GM12878 (cell line): ENCODE results near the gene PTCHD4. TPM values are rescaled to one million over a fixed set of nuclear protein-coding genes. Genes with fewer than 3 reads are reported as not detected.

Experiments
- ATAC-seq: fragments of 200-7000 bp; cut with Tn5 transposase; 3 replicates; pipeline ENCODE4 v1.9.1; 2020; ENCODE audit warnings: mild to moderate bottlenecking, moderate library complexity
- BruUV-seq: library from RNA; stranded (reverse); fragments of 400-500 nt; replicated peaks from 2 replicates; lab custom pipeline; 2021; lab: Mats Ljungman, UMichigan
- CTCF ChIA-PET: fragments of 300-600 bp; sonication (Branson Sonifier 250); formaldehyde crosslinking; extraction: SDS; loops from one replicate; lab custom pipeline; 2021; ENCODE audit warnings: inconsistent platforms; lab: Yijun Ruan, JAX
- POLR2A ChIA-PET: fragments of 350-600 bp; formaldehyde crosslinking; extraction: SDS; loops from one replicate; lab custom pipeline; 2021; ENCODE audit warnings: inconsistent platforms; lab: Charles Lee
- RAD21 ChIA-PET: fragments of 300-600 bp; sonication (Branson Sonifier 250); formaldehyde crosslinking; loops from one replicate; lab custom pipeline; 2023; ENCODE audit warnings: antibody characterized with exemption; ENCODE audit not compliant: unreplicated experiment; lab: Charles Lee
- SMC1A ChIA-PET: fragments of 300-600 bp; sonication (Branson Sonifier 250); formaldehyde crosslinking; loops from one replicate; lab custom pipeline; 2023; ENCODE audit not compliant: unreplicated experiment, uncharacterized antibody; lab: Charles Lee
- DNase-seq: peaks from one replicate; pipeline ENCODE4 v3.0.0-alpha.2; 2011; ENCODE audit warnings: low read depth, low spot score
- FAIRE-seq: peaks from 3 replicates; lab custom pipeline; 2011; peaks lifted over from hg19 to GRCh38; lab: Jason Lieb, UNC
- H2AFZ ChIP-seq: 2 replicates; pipeline ENCODE4 v1.6.0; 2011; ENCODE audit warnings: low read depth, low read length, control low read depth; ENCODE audit not compliant: control insufficient read depth
- H3K27ac ChIP-seq: 2 replicates; pipeline ENCODE4 v1.5.1; 2011; ENCODE audit warnings: control low read depth; ENCODE audit not compliant: control insufficient read depth, insufficient read depth
- H3K27me3 ChIP-seq, 2 experiments: replicated peaks in 1 of 2; 2 replicates each; pipeline versions ENCODE4 v1.6.0 to v1.6.1; 2011; ENCODE audit warnings: low read length in 1 of 2; ENCODE audit not compliant: control insufficient read depth in 2 of 2, insufficient read depth in 2 of 2
- H3K36me3 ChIP-seq, 2 experiments: 2 replicates each; pipeline ENCODE4 v1.5.1; 2011; ENCODE audit warnings: low read length in 1 of 2; ENCODE audit not compliant: control insufficient read depth in 2 of 2, insufficient read depth in 2 of 2
- H3K4me1 ChIP-seq: 2 replicates; pipeline ENCODE4 v1.6.1; 2011; ENCODE audit warnings: mild to moderate bottlenecking, low read length, moderate library complexity, mixed read lengths; ENCODE audit not compliant: control insufficient read depth, insufficient read depth
- H3K4me2 ChIP-seq: 2 replicates; pipeline ENCODE4 v1.6.0; 2011; ENCODE audit warnings: control low read depth; ENCODE audit not compliant: control insufficient read depth, insufficient read depth
- H3K4me3 ChIP-seq: fragments of 200-600 bp; sonication (generic); 2 replicates; pipeline ENCODE4 v1.5.1; 2016
- H3K79me2 ChIP-seq: 2 replicates; pipeline ENCODE4 v1.6.0; 2011; ENCODE audit warnings: low read length; ENCODE audit not compliant: control insufficient read depth, insufficient read depth
- H3K9ac ChIP-seq: 2 replicates; pipeline ENCODE4 v1.8.0; 2011; ENCODE audit warnings: low read length, control low read depth, mixed read lengths; ENCODE audit not compliant: control insufficient read depth, insufficient read depth
- H3K9me3 ChIP-seq: replicated peaks from 3 replicates; pipeline ENCODE4 v1.5.1; 2011; ENCODE audit warnings: mild to moderate bottlenecking, low read length; ENCODE audit not compliant: control insufficient read depth, insufficient read depth
- H4K20me1 ChIP-seq: 2 replicates; pipeline ENCODE4 v1.6.0; 2011; ENCODE audit not compliant: control insufficient read depth, insufficient read depth
- CHD2 ChIP-seq: IDR thresholded peaks from 2 replicates; pipeline ENCODE4 v1.6.1; 2011; ENCODE audit warnings: low read depth, low read length, improper control_type of control experiment, borderline replicate concordance
- HDAC2 ChIP-seq: fragments of 200-600 bp; sonication (generic); IDR thresholded peaks from 2 replicates; pipeline ENCODE4 v1.6.1; 2017
- LARP7 ChIP-seq: fragments of 450-650 bp; IDR thresholded peaks from 2 replicates; pipeline ENCODE4 v1.6.1; 2017; ENCODE audit warnings: mild to moderate bottlenecking
- MEF2A ChIP-seq: IDR thresholded peaks from 2 replicates; pipeline ENCODE4 v1.6.1; 2011; ENCODE audit warnings: low read depth, mild to moderate bottlenecking, low read length, moderate library complexity; ENCODE audit not compliant: insufficient read depth
- NBN ChIP-seq: fragments of 450-650 bp; IDR thresholded peaks from 2 replicates; pipeline ENCODE4 v1.6.1; 2016
- NFYA ChIP-seq: IDR thresholded peaks from 2 replicates; pipeline ENCODE4 v1.6.1; 2011; ENCODE audit warnings: low read depth, mild to moderate bottlenecking, low read length, improper control_type of control experiment, borderline replicate concordance
- NR2F1 ChIP-seq: fragments of 450-650 bp; conservative IDR thresholded peaks from 2 replicates; pipeline ENCODE4 v1.6.1; 2017; ENCODE audit warnings: mild to moderate bottlenecking
- PBX3 ChIP-seq: IDR thresholded peaks from 2 replicates; pipeline ENCODE4 v1.6.1; 2011; ENCODE audit warnings: mild to moderate bottlenecking, low read depth, low read length, moderate library complexity; ENCODE audit not compliant: insufficient replicate concordance
- POLR2A ChIP-seq: IDR thresholded peaks from 2 replicates; pipeline ENCODE4 v1.6.1; 2011; ENCODE audit warnings: low read depth, mild to moderate bottlenecking, low read length
- RB1 ChIP-seq: fragments of 450-650 bp; formaldehyde crosslinking; IDR thresholded peaks from 2 replicates; pipeline ENCODE4 v1.6.1; 2017; ENCODE audit warnings: mild to moderate bottlenecking, borderline replicate concordance
- USF2 ChIP-seq: IDR thresholded peaks from 2 replicates; pipeline ENCODE4 v1.6.1; 2011; ENCODE audit warnings: low read depth, low read length, improper control_type of control experiment, borderline replicate concordance
- ZNF274 ChIP-seq: IDR thresholded peaks from one replicate; pipeline ENCODE4 v1.8.0; 2011; ENCODE audit not compliant: insufficient read length, insufficient read depth
- WGBS: methylation state at CpG from one replicate; pipeline ENCODE4 v1.1.6; 2016; ENCODE audit warnings: low lambda C conversion rate; ENCODE audit not compliant: insufficient replicate concordance, insufficient coverage; ENCODE audit errors: missing lambda C conversion rate; 5-methylcytosine and 5-hydroxymethylcytosine counted together
- in situ Hi-C: fragments of 300-500 bp; cut with MboI; formaldehyde crosslinking; loops from 9 replicates; pipeline ENCODE4 v1.14.3; 2018; ENCODE audit warnings: mixed read lengths
- intact Hi-C: fragments of 100-400 bp; cut with micrococcal nuclease; formaldehyde crosslinking; loops from one replicate; pipeline ENCODE4 v1.14.2; 2022; ENCODE audit not compliant: unreplicated experiment
- polyA plus RNA-seq, 11 experiments: library from polyadenylated mRNA; depleted of rRNA in 4 of 11; unstranded in 6 of 11; stranded (reverse) in 5 of 11; fragments of >200 nt; fragmentation: Nextera tagmentation in 4 of 11; fragmentation: Illumina TruSeq in 1 of 11; extraction: Ambion mirVana in 4 of 11; extraction: Trizol in 1 of 11; gene quantifications; 1 replicate in 1 of 11; 2 replicates in 10 of 11; pipeline versions ENCODE4 v1.2.1 to v1.2.3, GENCODE V29; 2011 to 2016; ENCODE audit warnings: inconsistent platforms in 2 of 11, missing spikeins in 2 of 11, low read depth in 1 of 11
- total RNA-seq, 4 experiments: library from RNA; depleted of rRNA in 3 of 4; stranded (reverse); fragments of >200 nt in 3 of 4; fragmentation: Illumina TruSeq in 1 of 4; extraction: Trizol in 1 of 4; gene quantifications; 2 replicates each; pipeline versions ENCODE4 v1.2.1 to v1.2.3, GENCODE V29; 2013 to 2021

The PTCHD4 gene
- total and polyA plus RNA-seq, 10 of the 15 experiments (the other 5 are each of a cell fraction or from before 2014, with no cell fraction given): 0.02 to 0.17 (median 0.07) TPM; not detected in 3

- CTCF ChIA-PET: interaction anchor here (1.5 kb wide), 1 partner anchor 10 kb away, joined by 3 read pairs; no protein-coding TSS in a partner anchor
- intact Hi-C loops: no loop called here
- no peak for DNase-seq
- no peak overlapping the region for H3K9ac ChIP-seq
- H3K27me3 ChIP-seq: no peaks in the 10 kb centered on the region
- no peak overlapping the region for H3K4me2 ChIP-seq
- H3K9me3 ChIP-seq: no peaks in the 10 kb centered on the region
- no peak for FAIRE-seq
- no TSS peak for BruUV-seq
- no peak for TF ChIP-seq PBX3
- TF ChIP-seq NFYA: no peak
- no peak for TF ChIP-seq NBN
- no peak for TF ChIP-seq POLR2A
- TF ChIP-seq USF2: no peak
- no peak for TF ChIP-seq HDAC2
- TF ChIP-seq NR2F1: no peak
- TF ChIP-seq ZNF274: no peak
- TF ChIP-seq CHD2: no peak
- TF ChIP-seq MEF2A: no peak
- no peak for TF ChIP-seq RB1
- no peak for TF ChIP-seq LARP7
- TF ChIP-seq, all 136 proteins: peak for 0
- in situ Hi-C loops: no loop called here
- ChIA-PET POLR2A (no interaction called here), RAD21 (no interaction called here), SMC1A (no interaction called here)
- Histone ChIP-seq H3K27ac (no peak overlapping the region), H3K36me3 (no peaks in the 10 kb centered on the region), H3K4me3 (no peak overlapping the region), H4K20me1 (no peaks in the 10 kb centered on the region), H3K4me1 (no peaks in the 10 kb centered on the region), H3K79me2 (no peaks in the 10 kb centered on the region), H2AFZ (no peak overlapping the region)
- no peak for ATAC-seq
- 0% methylated on average over 2 of the region's 2 CpGs for WGBS
These were observed 23.2 kb upstream of the PTCHD4 start for GRCh38 chr6:48134246-48134645.
